GM08714 (cell line): Measurements from ENCODE around the gene TAF11L4.
"Not testable (repeated sequence)": the region's sequence is repeated elsewhere in the genome, so short reads cannot be mapped to it uniquely, and the experiment has no call there.

Experiments used
- H3K4me3 ChIP-seq: fragments of 200-500 bp; sonication (Bioruptor generic); 2 replicates; pipeline ENCODE4 v1.5.1; 2014; ENCODE audit warnings: mild to moderate bottlenecking, low read length, inconsistent platforms
- ZNF274 ChIP-seq: IDR thresholded peaks from 2 replicates; pipeline ENCODE4 v1.6.1; 2012; ENCODE audit warnings: mild to moderate bottlenecking, low read depth, low read length

The TAF11L4 gene

GRCh38 chr5:17521501-17521900 lies at the start of gene TAF11L4:
TSS of gene TAF11L4 (plus strand) at chr5:17521801.
- not testable (repeated sequence) for H3K4me3 ChIP-seq

GRCh38 chr5:17475064-17475463 lies 46.5 kb upstream of the TAF11L4 start:
- H3K4me3 ChIP-seq, result not testable (repeated sequence)

DNA sequence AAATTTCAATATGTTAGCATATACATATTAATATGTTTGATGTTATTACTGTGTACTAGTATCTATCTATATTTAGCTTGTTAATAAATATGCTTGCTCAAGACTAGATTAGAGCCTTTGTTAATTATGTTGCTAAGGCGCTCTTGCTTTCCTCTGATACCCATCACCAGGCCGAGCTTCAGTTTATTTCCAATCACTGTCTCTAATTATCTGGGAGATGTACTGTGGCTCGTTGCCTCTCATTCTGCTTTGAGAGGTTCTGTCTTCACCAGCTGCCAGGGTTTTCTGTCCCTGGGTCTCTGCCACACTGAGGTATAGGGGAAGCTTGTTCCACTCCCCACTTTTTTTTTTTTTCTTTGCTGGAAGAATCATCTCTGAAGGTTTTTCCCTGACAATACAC lies 44.6 kb upstream of the TAF11L4 start:
- no peak overlapping the region for H3K4me3 ChIP-seq
- TF ChIP-seq ZNF274, result no peak

GRCh38 chr5:17477573-17478265 lies 43.9 kb upstream of the TAF11L4 start:
- no peak overlapping the region for H3K4me3 ChIP-seq
- TF ChIP-seq ZNF274, result no peak

GRCh38 chr5:17481378-17481777 lies 40.2 kb upstream of the TAF11L4 start:
- no peak for TF ChIP-seq ZNF274
- no peak overlapping the region for H3K4me3 ChIP-seq

DNA sequence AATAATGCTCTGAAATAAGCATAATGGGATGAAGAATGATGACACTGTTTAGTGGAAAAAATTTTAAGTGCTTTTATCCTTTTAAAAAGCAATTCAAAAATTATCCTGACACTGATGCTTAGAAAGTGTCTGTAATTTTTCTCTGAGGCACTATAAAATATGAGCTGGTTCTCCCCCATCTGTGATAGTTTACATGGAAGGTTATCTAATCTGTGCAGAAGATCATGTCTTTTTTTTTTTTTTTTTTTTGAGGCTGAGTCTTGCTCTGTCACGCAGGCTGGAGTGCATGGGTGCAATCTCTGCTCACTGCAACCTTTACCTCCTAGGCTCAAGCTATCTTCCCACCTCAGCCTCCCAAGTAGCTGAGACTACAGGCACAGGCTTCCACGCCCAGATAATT lies 38.8 kb upstream of the TAF11L4 start:
- TF ChIP-seq ZNF274, result no peak
- H3K4me3 ChIP-seq, result no peak overlapping the region

DNA sequence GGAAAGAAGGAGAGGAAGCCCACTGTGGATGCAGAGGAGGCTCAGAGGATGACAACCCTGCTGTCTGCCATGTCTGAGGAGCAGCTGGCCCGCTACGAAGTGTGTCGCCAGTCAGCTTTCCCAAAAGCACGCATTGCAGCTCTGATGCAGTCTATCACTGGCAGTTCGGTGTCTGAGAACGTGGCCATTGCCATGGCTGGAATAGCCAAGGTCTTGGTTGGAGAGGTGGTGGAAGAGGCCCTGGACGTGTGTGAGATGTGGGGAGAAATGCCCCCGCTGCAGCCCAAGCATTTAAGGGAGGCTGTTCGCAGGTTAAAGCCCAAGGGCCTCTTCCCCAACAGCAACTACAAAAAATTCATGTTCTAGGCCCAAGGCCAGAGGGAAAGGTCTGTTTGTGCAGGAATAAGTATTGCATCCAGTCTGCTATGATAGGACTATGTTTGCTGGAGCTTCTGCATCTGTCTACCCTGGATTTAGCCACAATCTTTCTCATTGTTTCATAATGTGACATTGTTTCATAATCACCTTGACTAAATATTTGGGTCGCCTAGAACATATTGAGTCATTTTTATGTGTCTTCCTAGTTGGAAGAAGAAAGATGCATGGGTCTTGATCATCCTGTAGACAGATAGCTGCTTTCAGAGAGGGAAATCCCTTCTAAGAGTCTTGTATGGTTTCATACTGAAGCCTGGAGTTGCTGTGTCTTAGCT lies 35.0 kb upstream of the TAF11L4 start:
- H3K4me3 ChIP-seq, result not testable (repeated sequence)

GRCh38 chr5:17487174-17487512 lies 34.5 kb upstream of the TAF11L4 start:
- no peak overlapping the region for H3K4me3 ChIP-seq
- TF ChIP-seq ZNF274, result no peak

GRCh38 chr5:17491257-17491656 lies 30.3 kb upstream of the TAF11L4 start:
- H3K4me3 ChIP-seq, result not testable (repeated sequence)

GRCh38 chr5:17492770-17493169 lies 28.8 kb upstream of the TAF11L4 start:
- no peak for TF ChIP-seq ZNF274
- no peak overlapping the region for H3K4me3 ChIP-seq

DNA sequence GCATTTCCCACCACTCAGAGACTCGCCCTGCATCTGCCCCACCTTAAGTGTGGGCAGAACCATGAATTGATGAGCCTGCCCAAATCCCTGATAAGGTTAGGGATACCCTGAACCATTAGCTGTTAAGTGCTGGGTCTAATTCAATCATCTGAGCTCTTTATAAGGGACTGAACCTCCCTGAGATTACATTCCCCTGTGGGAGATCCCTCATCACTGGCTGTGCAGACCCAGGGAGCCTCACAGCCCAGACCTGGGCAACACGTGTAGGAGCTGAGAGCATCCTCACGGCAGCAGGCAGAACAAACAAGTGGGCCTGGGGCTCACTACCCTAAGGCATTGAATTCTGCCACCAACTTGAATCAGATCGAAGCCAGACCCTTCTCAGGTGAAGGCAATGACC lies 24.2 kb upstream of the TAF11L4 start:
- H3K4me3 ChIP-seq, result no peak overlapping the region
- no peak for TF ChIP-seq ZNF274

DNA sequence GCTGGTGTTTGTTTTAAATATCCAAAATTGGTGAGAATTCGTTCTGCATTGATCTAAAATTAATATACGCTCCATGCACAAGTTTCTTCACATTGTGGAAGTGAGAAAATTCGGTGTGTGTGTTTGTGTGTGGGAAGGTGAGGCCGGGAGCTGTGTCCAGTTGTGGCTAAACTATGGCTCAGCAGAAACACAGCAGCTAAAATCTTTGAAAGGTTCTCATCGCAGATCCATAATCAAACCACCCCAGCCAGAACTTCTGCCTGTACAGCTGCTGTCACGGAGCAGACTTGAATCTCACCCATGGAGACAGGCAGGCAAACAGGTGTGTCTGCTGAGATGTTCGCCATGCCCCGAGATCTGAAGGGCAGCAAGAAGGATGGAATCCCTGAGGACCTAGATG lies 23.7 kb upstream of the TAF11L4 start, which contains the start of gene TAF11L2:
Gene TAF11L2, plus strand, starts transcription at position 301 of the 400 bp plus-strand sequence.
- H3K4me3 ChIP-seq, result not testable (repeated sequence)

DNA sequence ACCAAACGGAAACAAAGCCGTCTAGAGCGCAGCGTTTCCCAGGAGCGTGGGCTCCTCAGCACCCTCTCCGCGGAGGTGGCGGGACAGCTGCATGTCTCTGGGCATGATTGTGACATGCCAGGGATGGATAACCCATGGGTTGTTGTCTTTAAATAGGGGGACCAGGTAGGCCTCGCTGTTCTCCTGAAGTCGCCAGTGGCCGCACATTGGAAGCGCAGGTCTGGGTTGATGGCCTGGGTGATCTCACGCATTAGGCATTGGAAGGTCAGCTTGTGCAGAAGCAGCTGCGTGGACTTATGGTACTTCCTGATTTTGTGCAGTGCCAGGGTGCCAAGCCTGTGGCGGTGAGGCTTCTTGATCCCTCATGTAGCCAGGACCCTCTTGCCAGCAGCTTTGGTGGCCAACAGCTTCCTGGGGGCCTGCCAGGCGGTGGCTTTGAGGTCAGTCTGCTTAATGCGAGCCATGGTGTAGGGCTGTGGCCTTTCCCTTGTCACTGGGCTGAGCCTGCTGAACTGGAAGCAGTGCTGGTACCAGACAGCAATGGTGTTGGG lies 9.8 kb upstream of the TAF11L4 start:
- no peak for TF ChIP-seq ZNF274
- no peak overlapping the region for H3K4me3 ChIP-seq

GRCh38 chr5:17517526-17517925 lies 4.1 kb upstream of the TAF11L4 start:
- H3K4me3 ChIP-seq, result not testable (repeated sequence)

GRCh38 chr5:17518067-17518466 lies 3.5 kb upstream of the TAF11L4 start, which contains the start of gene TAF11L3:
TSS of gene TAF11L3 (plus strand) at chr5:17518367.
- not testable (repeated sequence) for H3K4me3 ChIP-seq

DNA sequence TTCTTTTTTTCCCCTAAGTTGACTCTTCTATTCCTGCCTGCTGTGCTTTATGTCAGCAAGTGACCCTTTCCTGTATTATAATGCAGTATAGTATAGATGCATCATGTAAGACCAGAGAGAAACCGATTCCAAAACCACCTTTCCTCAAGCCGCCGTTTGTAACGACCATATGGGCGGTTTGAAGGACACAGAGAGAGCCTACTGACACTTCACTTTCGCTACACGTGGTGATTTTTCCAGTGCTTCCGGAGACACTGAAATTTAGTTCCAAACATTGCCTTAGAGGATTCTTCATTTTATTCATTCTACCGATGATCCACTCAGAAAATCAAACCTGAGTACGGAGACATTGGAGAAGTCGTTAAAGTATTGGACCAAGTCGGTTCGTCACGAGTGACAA lies 2.1 kb upstream of the TAF11L4 start:
- not testable (repeated sequence) for H3K4me3 ChIP-seq

GRCh38 chr5:17524935-17525334 lies 3.3 kb downstream of the TAF11L4 start, which contains the start of gene TAF11L5:
TSS of gene TAF11L5 (plus strand) at chr5:17525235.
- H3K4me3 ChIP-seq, result not testable (repeated sequence)

DNA sequence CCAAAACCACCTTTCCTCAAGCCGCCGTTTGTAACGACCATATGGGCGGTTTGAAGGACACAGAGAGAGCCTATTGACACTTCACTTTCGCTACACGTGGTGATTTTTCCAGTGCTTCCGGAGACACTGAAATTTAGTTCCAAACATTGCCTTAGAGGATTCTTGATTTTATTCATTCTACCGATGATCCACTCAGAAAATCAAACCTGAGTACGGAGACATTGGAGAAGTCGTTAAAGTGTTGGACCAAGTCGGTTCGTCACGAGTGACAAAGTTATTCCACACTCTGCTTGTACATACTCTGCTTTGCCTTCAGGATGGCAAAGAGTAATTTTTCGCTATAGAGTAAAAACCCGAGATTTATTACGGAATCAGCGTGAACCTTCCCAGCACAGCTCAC lies 4.9 kb downstream of the TAF11L4 start:
- H3K4me3 ChIP-seq, result not testable (repeated sequence)

DNA sequence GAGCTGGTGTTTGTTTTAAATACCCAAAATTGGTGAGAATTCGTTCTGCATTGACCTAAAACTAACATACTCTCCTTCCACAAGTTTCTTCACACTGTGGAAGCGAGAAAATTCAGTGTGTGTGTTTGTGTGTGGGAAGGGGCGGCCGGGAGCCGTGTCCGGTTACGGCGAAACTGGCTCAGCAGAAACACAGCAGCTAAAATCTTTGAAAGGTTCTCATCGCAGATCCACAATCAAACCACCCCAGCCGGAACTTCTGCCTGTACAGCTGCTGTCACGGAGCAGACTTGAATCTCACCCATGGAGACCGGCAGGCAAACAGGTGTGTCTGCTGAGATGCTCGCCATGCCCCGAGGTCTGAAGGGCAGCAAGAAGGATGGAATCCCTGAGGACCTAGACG lies 6.8 kb downstream of the TAF11L4 start, which contains the start of gene TAF11L6:
Gene TAF11L6, plus strand, starts transcription at position 301 of the 400 bp plus-strand sequence.
- not testable (repeated sequence) for H3K4me3 ChIP-seq
